Measurements from ENCODE around the gene SUPT3H. TPM values are rescaled to one million over a fixed set of nuclear protein-coding genes. Genes with fewer than 3 reads are reported as not detected.

The SUPT3H gene
- total and polyA plus RNA-seq, 2 of the 13 experiments (the other 11 are each of a cell fraction or from before 2014, with no cell fraction given) = 11.9 to 36.1 TPM

DNA sequence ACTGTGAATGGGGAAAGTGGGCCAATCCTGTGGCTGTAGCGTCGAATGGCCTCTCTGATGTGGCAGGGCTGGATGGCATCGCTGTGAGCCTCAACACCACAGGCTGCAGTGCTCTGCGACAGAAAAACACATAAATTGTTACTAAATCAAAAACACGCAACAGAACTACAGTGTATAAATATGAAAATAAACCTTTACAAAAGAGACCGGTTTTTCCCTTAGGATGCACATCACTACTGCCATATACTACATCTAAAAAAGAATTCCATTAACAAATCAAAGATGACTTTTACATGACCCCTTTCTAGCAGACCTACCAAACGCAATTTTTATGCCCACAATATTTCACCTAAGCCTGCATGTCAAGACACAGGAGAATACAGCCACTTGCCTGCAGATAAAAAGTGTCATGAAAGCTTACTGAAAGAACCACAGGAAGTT lies 445.1 kb downstream of the SUPT3H start:
- Histone ChIP-seq H3K27ac (ENCODE audit: extremely low read length, insufficient read depth, low read length) (no peak overlapping the region), H3K79me2 (ENCODE audit: insufficient read depth, low read length) (no peaks in the 10 kb centered on the region), H3K36me3 (replicated peaks in 1 of 2; ENCODE audit: control insufficient read depth in 1 of 2, insufficient read depth in 2 of 2, low read length in 2 of 2) (no peaks in the 10 kb centered on the region), H3K4me1 (ENCODE audit: insufficient read depth, low read length) (no peaks in the 10 kb centered on the region), H3K27me3 (ENCODE audit: control insufficient read depth in 1 of 2, insufficient read depth in 2 of 2, low read length in 2 of 2) (no peaks in the 10 kb centered on the region), H2AFZ (ENCODE audit: low read length) (no peak overlapping the region), H4K20me1 (ENCODE audit: insufficient read depth, low read length) (no peaks in the 10 kb centered on the region), H3K9ac (ENCODE audit: insufficient read depth, low read depth, low read length) (no peak overlapping the region), H3K4me2 (ENCODE audit: low read depth, low read length) (no peak overlapping the region), H3K4me3 (replicated peaks in 1 of 3; ENCODE audit: insufficient read depth in 1 of 3, low read depth in 2 of 3, low read length in 3 of 3) (no peak overlapping the region), H3K9me3 (ENCODE audit: low read length) (no peaks in the 10 kb centered on the region)
- DNase-seq (ENCODE audit: low spot score) (no peak), ATAC-seq (no peak), FAIRE-seq (no peak)
- BruUV-seq (replicated peaks) = no TSS peak
- intact Hi-C loops (cut with micrococcal nuclease; ENCODE audit: unreplicated experiment) (no loop called here), in situ Hi-C loops (cut with HindIII; ENCODE audit: extremely low pct_ligation_motif_present, low pct_unique_long_range_greater_than_20kb) (no loop called here)
- WGBS (ENCODE audit: low lambda C conversion rate) = 95% methylated on average over 7 of the region's 7 CpGs
- CTCF ChIA-PET (ENCODE audit: low intra/inter-chr PET ratio, low total read pairs) = no interaction called here
- POLR2A ChIA-PET = no interaction called here
- TF ChIP-seq ZBTB7A (CRISPR knock-in tag; IDR thresholded peaks at IDR 0.05) (no peak), RBFOX2 (IDR thresholded peaks at IDR 0.05; ENCODE audit: low read depth, low read length) (no peak)

DNA sequence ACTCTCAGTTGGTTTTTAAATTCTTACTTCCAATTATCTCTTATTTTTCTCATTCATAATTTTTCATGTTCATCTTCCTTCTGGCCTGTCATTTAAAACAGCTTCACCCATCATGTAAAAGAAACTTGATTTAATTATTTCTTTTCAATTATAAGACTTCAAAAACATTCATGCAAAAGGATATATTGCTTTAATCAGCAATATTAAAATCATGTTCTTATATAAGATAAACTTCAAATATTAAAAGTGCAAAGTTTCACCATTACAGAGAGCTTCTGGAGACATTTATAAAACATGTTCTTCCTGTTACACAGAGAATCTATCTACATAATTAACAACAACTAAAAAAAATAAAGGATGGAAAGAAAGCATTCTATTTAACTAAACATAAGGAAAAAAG lies 446.3 kb downstream of the SUPT3H start:
- Histone ChIP-seq H3K9me3 (ENCODE audit: low read length) (no peaks in the 10 kb centered on the region), H3K27ac (ENCODE audit: extremely low read length, insufficient read depth, low read length) (no peak overlapping the region), H3K79me2 (ENCODE audit: insufficient read depth, low read length) (no peaks in the 10 kb centered on the region), H3K4me3 (replicated peaks in 1 of 3; ENCODE audit: insufficient read depth in 1 of 3, low read depth in 2 of 3, low read length in 3 of 3) (no peak overlapping the region), H2AFZ (ENCODE audit: low read length) (no peak overlapping the region), H3K27me3 (ENCODE audit: control insufficient read depth in 1 of 2, insufficient read depth in 2 of 2, low read length in 2 of 2) (no peaks in the 10 kb centered on the region), H3K9ac (ENCODE audit: insufficient read depth, low read depth, low read length) (no peak overlapping the region), H3K4me1 (ENCODE audit: insufficient read depth, low read length) (no peaks in the 10 kb centered on the region), H3K4me2 (ENCODE audit: low read depth, low read length) (no peak overlapping the region), H4K20me1 (ENCODE audit: insufficient read depth, low read length) (no peaks in the 10 kb centered on the region), H3K36me3 (replicated peaks in 1 of 2; ENCODE audit: control insufficient read depth in 1 of 2, insufficient read depth in 2 of 2, low read length in 2 of 2) (no peaks in the 10 kb centered on the region)
- BruUV-seq (replicated peaks) = no TSS peak
- no peak for DNase-seq (ENCODE audit: low spot score)
- TF ChIP-seq U2AF1 (optimal IDR thresholded peaks at IDR 0.05; ENCODE audit: low read depth, low read length) (no peak), ONECUT2 (CRISPR knock-in tag; IDR thresholded peaks at IDR 0.05) (no peak), MAFK (conservative IDR thresholded peaks at IDR 0.05 in 1 of 2, IDR thresholded peaks at IDR 0.05 in 1 of 2; ENCODE audit: low read length in 2 of 2) (peak; percentile 64 to 82), GABPB1 (CRISPR knock-in tag; IDR thresholded peaks at IDR 0.05) (no peak), PRMT3 (CRISPR knock-in tag; IDR thresholded peaks at IDR 0.05; ENCODE audit: borderline replicate concordance, low read depth) (no peak), IKZF4 (CRISPR knock-in tag; IDR thresholded peaks at IDR 0.05; ENCODE audit: borderline replicate concordance, low read depth, not compliant biosample characterization) (no peak), CEBPG (CRISPR knock-in tag; IDR thresholded peaks at IDR 0.05) (no peak), MAFF (IDR thresholded peaks at IDR 0.05; ENCODE audit: low read depth, low read length) (peak; percentile 62; the same call in 1 of the 2 replicates), RAD51 (IDR thresholded peaks at IDR 0.05; ENCODE audit: borderline replicate concordance) (no peak), ZC3H13 (CRISPR knock-in tag; IDR thresholded peaks at IDR 0.05) (no peak), ZSCAN5A (CRISPR knock-in tag; IDR thresholded peaks at IDR 0.05; ENCODE audit: borderline replicate concordance) (no peak), CHD2 (IDR thresholded peaks at IDR 0.05; ENCODE audit: low read depth, low read length) (no peak)
- ATAC-seq = no peak
- in situ Hi-C loops (cut with HindIII; ENCODE audit: extremely low pct_ligation_motif_present, low pct_unique_long_range_greater_than_20kb) = no loop called here
- CTCF ChIA-PET (ENCODE audit: low intra/inter-chr PET ratio, low total read pairs) = no interaction called here
- no peak for FAIRE-seq
- POLR2A ChIA-PET = no interaction called here
- intact Hi-C loops (cut with micrococcal nuclease; ENCODE audit: unreplicated experiment) = no loop called here

Data from HepG2 (cell line).